DOHH2 (cell line): ENCODE data around the gene NME9.

ENCODE experiments used
- EZH2phosphoT487 ChIP-seq: fragments of 200-600 bp; sonication (generic); IDR thresholded peaks from 2 replicates; pipeline ENCODE4 v1.6.1; 2017; ENCODE audit warnings: borderline replicate concordance, mild to moderate bottlenecking, antibody characterized with exemption, low read length, moderate library complexity, mixed read lengths
- TF ChIP-seq, protein P1 (sequence below): fragments of 200-600 bp; sonication (generic); IDR thresholded peaks from one replicate; pipeline ENCODE4 v1.5.1; 2014; ENCODE audit warnings: antibody characterized with exemption, mild to moderate bottlenecking, low read depth, low read length; ENCODE audit not compliant: poor library complexity, severe bottlenecking

DNA sequence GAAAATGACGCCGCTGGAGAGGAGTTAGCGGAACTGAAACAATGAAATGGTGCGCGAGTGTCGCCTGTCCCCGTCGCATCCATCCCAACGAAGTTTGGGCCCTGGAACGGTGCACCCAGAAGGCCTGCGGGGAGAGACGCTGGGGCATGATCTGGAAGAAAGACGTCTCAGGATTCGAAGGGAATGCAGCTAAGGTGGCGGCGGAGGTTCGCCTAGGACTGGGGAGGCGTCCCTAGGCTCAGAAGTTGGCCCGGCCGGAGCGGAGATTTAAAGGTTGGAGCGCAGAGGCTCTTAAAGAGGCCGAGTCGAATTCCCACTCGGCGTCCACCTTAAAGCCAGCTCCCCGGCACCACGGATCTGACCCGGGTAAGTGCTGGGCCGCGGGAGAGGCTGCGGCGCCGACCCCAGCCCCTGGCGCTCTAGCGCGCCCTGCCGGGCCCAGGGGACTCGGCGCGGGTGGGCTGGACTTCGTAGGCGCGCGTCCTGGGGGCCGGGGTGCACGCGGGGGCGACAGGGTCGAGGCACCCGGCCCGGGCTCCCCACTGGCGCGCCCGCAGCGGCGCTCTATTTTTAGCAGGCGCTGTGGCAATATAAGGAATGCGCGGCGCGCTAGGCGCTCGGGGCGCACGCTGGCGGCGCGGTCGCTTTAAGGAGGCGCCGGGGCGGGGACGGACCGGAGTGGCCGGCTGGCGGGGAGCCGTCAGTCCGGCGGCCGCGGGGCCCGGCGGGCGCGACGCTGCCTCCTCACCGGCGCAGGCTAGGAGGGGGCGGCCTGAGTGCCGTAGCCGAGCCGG lies 18.5 kb upstream of the NME9 start, which contains the start of gene MRAS:
- TF ChIP-seq, protein P1, sequence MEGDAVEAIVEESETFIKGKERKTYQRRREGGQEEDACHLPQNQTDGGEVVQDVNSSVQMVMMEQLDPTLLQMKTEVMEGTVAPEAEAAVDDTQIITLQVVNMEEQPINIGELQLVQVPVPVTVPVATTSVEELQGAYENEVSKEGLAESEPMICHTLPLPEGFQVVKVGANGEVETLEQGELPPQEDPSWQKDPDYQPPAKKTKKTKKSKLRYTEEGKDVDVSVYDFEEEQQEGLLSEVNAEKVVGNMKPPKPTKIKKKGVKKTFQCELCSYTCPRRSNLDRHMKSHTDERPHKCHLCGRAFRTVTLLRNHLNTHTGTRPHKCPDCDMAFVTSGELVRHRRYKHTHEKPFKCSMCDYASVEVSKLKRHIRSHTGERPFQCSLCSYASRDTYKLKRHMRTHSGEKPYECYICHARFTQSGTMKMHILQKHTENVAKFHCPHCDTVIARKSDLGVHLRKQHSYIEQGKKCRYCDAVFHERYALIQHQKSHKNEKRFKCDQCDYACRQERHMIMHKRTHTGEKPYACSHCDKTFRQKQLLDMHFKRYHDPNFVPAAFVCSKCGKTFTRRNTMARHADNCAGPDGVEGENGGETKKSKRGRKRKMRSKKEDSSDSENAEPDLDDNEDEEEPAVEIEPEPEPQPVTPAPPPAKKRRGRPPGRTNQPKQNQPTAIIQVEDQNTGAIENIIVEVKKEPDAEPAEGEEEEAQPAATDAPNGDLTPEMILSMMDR = no peak
- no peak for TF ChIP-seq EZH2phosphoT487
